HUES48 (cell line): ENCODE data around the gene DHX40.
"Not testable (repeated sequence)": the region's sequence is repeated elsewhere in the genome, so short reads cannot be mapped to it uniquely, and the experiment has no call there.

Experiments
- H3K27ac ChIP-seq: one replicate; pipeline ENCODE4 v1.7.0; 2013; ENCODE audit warnings: low read depth, low read length, inconsistent platforms
- H3K27me3 ChIP-seq: 2 replicates; pipeline ENCODE4 v1.6.1; 2013; ENCODE audit warnings: mild to moderate bottlenecking, low read length; ENCODE audit not compliant: control insufficient read depth, insufficient read depth
- H3K36me3 ChIP-seq: 2 replicates; pipeline ENCODE4 v1.6.1; 2013; ENCODE audit warnings: low read length; ENCODE audit not compliant: control insufficient read depth, insufficient read depth
- H3K4me1 ChIP-seq: 2 replicates; pipeline ENCODE4 v1.6.1; 2013; ENCODE audit warnings: mild to moderate bottlenecking, low read length; ENCODE audit not compliant: control insufficient read depth, insufficient read depth
- H3K4me3 ChIP-seq: 2 replicates; pipeline ENCODE4 v1.5.1; 2013; ENCODE audit warnings: mild to moderate bottlenecking, low read depth, low read length
- H3K9ac ChIP-seq: 2 replicates; pipeline ENCODE4 v1.6.1; 2013; ENCODE audit warnings: mild to moderate bottlenecking, low read depth, low read length, moderate library complexity
- H3K9me3 ChIP-seq: 2 replicates; pipeline ENCODE4 v1.6.1; 2013; ENCODE audit warnings: low read length; ENCODE audit not compliant: control insufficient read depth, insufficient read depth

Gene DHX40

GRCh38 chr17:59649886-59650285 is 84.5 kb downstream of the DHX40 start:
- no peak overlapping the region for H3K9ac ChIP-seq
- H3K27ac ChIP-seq = no peak overlapping the region
- H3K27me3 ChIP-seq = no peaks in the 10 kb centered on the region
- peaks cover 91% of the 10 kb centered on the region for H3K36me3 ChIP-seq
- H3K9me3 ChIP-seq = no peaks in the 10 kb centered on the region
- H3K4me1 ChIP-seq = no peaks in the 10 kb centered on the region
- H3K4me3 ChIP-seq = no peak overlapping the region

DNA sequence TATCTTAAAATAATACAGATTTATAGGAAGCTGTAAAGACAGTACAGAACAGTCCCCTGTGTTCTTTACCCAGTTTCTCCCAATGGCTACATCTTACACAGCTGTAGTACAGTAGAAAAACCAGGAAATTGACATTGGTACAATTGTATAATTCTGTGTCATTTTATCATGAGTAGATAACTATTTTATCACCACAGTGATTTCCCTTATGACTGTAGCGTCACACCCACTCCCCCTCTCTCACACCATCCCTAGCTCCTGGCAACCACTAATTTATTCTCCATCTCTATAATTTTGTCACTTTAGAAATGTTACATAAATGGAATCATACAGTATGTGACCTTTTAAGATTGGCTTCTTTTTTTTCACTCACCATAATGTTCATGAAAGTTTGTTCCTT is 85.2 kb downstream of the DHX40 start:
- H3K9me3 ChIP-seq = no peaks in the 10 kb centered on the region
- H3K9ac ChIP-seq = no peak overlapping the region
- H3K4me3 ChIP-seq = no peak overlapping the region
- H3K27ac ChIP-seq = no peak overlapping the region
- H3K36me3 ChIP-seq = peaks cover 91% of the 10 kb centered on the region
- H3K27me3 ChIP-seq = no peaks in the 10 kb centered on the region
- no peaks in the 10 kb centered on the region for H3K4me1 ChIP-seq

GRCh38 chr17:59651346-59651745 is 85.9 kb downstream of the DHX40 start:
- H3K4me1 ChIP-seq = no peaks in the 10 kb centered on the region
- no peak overlapping the region for H3K27ac ChIP-seq
- peaks cover 91% of the 10 kb centered on the region for H3K36me3 ChIP-seq
- no peaks in the 10 kb centered on the region for H3K9me3 ChIP-seq
- no peaks in the 10 kb centered on the region for H3K27me3 ChIP-seq
- no peak overlapping the region for H3K9ac ChIP-seq
- no peak overlapping the region for H3K4me3 ChIP-seq

- Histone ChIP-seq H3K4me1 (no peaks in the 10 kb centered on the region), H3K36me3 (peaks cover 91% of the 10 kb centered on the region), H3K4me3 (no peak overlapping the region), H3K9ac (no peak overlapping the region), H3K27ac (no peak overlapping the region), H3K27me3 (no peaks in the 10 kb centered on the region), H3K9me3 (no peaks in the 10 kb centered on the region)
Observed at GRCh38 chr17:59652119-59652518, 86.7 kb downstream of the DHX40 start.

- not testable (repeated sequence) for H3K9me3 ChIP-seq, H3K27ac ChIP-seq, H3K4me1 ChIP-seq, H3K27me3 ChIP-seq, H3K4me3 ChIP-seq, H3K9ac ChIP-seq
- H3K36me3 ChIP-seq = peaks cover 90% of the 10 kb centered on the region
Observed at GRCh38 chr17:59656624-59657023, 91.2 kb downstream of the DHX40 start.
